RWPE1 (cell line): ENCODE data around the gene FLNC.

Source experiments
- CTCF ChIA-PET: fragments of 350-600 bp; sonication (Branson Sonifier 250); formaldehyde crosslinking; extraction: SDS; loops from one replicate; lab custom pipeline; 2021; lab: Yijun Ruan, JAX
- POLR2A ChIA-PET: fragments of 400-600 bp; formaldehyde crosslinking; extraction: SDS; loops from one replicate; lab custom pipeline; 2020; ENCODE audit warnings: antibody characterized with exemption; ENCODE audit not compliant: low non-redundant PET; lab: Yijun Ruan, JAX
- DNase-seq: peaks from one replicate; pipeline ENCODE4 v3.0.0; 2012; ENCODE audit warnings: low spot score
- H3K27ac ChIP-seq: fragments of 450-650 bp; 2 replicates; pipeline ENCODE4 v1.5.1; 2017
- TF ChIP-seq, protein P1 (sequence below): fragments of 450-650 bp; conservative IDR thresholded peaks from 2 replicates; pipeline ENCODE4 v1.5.1; 2017; ENCODE audit warnings: low read depth, mild to moderate bottlenecking

The FLNC gene

DNA sequence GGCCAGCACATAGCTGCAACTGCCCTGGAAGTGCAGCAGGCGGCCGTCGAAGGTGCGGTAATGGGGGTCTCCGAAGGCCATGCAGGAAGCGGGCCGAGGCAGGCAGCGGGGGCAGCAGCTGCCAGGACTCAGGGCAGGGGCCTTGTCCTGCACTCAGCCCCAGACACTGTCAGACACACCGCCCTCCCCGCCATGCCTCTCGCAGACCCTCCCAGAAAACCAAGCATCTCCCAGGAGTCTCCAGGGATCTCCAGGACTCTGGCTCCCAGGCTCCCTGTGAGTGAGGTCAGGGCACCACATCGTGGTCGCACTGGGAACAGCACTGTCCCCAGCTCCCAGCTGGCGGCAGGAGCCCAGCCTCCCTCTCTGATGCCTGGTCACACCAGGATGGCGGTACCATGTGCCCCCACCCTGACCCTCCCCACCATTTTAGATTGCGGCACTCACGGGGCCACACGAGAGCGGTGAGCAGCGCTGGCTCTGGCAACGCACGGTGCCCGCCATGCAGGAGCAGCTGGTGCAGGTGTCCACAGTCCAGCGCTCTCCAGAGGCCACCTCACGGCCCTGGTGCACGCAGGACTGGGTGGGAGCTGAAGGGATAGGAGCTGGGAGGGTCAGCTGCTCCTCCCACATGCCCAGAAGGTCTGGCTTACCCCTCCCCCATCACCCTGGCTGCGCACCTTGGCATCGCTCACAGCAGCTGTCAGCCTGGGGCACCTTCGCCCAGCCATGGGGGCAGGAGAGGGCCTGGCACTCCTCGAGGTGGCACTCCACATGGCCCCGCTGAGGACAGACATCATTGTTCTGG lies 49.9 kb downstream of the FLNC start:
- POLR2A ChIA-PET, result no interaction called here

DNA sequence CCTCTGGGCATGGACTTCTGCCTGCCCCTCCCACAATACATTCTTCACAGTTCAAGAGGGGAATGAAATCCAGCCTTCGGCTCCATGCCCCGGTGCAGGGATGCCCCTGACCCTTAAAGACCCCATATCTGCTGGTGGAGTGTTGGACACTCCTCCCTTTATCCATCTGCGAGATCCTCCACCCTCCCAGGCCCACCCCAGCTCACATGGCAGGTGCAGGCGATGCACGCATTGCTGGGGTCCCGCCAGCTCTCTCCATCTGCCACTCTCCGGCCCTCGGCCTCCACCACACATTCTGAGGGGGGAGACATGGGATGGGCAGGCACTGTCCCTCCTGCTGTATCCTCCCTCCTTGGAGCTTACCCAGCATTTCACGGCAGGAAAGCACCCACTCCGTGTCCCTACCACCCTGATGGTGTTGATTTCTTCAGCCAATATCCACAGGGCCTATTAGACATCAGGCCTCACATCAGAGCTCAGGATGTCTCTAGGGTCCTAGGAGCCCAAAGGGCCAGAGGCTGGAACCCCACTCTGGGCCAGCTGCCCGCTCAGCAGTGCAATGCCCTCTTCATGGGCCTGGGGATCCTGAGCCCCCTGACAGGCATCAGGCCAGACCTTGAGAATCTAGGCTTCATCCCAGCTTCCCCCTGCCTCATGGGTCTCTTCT lies 50.7 kb downstream of the FLNC start:
- ChIA-PET POLR2A (no interaction called here), CTCF (interaction anchor here (0.6 to 1.0 kb wide), 4 partner anchors 17 to 210 kb away, joined by 3 to 4 read pairs (median 4); no protein-coding TSS in a partner anchor)
- no peak for DNase-seq
- TF ChIP-seq, protein P1, sequence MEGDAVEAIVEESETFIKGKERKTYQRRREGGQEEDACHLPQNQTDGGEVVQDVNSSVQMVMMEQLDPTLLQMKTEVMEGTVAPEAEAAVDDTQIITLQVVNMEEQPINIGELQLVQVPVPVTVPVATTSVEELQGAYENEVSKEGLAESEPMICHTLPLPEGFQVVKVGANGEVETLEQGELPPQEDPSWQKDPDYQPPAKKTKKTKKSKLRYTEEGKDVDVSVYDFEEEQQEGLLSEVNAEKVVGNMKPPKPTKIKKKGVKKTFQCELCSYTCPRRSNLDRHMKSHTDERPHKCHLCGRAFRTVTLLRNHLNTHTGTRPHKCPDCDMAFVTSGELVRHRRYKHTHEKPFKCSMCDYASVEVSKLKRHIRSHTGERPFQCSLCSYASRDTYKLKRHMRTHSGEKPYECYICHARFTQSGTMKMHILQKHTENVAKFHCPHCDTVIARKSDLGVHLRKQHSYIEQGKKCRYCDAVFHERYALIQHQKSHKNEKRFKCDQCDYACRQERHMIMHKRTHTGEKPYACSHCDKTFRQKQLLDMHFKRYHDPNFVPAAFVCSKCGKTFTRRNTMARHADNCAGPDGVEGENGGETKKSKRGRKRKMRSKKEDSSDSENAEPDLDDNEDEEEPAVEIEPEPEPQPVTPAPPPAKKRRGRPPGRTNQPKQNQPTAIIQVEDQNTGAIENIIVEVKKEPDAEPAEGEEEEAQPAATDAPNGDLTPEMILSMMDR, result no peak
- no peak overlapping the region for H3K27ac ChIP-seq

More for the DNA sequence above, 49.9 kb downstream of the FLNC start:
- H3K27ac ChIP-seq, result no peak overlapping the region
- CTCF ChIA-PET, result interaction anchor here (0.6 to 1.0 kb wide), 4 partner anchors 16 to 196 kb away, joined by 3 to 10 read pairs (median 4); no protein-coding TSS in a partner anchor
- TF ChIP-seq, protein P1, result peak; percentile 83
- peak; percentile 55 for DNase-seq

DNA sequence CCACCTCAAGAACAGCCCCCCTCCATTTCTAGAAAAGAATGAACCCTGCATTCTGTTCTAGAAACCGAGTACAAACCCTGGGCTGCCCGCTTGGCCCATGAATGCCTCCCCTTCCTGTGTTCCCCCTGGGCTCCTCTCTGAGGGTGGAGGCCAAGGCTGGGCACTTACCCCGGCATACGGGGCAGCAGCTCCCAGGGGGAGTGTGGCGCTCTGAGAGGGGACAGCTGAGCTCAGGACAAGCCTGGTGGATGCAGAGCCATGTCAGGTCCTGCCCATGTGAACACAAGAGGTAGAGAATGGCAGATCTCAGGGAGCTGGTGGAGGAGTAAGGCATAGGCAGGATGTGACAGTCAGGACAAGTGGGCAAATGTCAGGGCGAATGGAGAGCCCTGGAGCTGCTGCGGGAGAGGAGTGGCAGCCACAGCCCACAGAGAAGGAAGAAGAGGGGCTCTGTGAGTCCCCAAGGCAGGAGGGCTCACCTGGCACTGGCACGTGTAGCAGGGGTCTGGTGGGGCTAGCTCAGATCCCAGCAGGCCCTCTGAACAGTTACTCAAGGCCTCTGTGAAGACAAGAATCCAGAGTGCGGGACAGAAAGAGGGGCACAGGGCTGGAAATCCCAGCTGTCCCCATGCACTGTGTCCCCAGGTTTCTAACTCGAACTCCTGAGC lies 51.4 kb downstream of the FLNC start:
- H3K27ac ChIP-seq, result no peak overlapping the region
- POLR2A ChIA-PET, result no interaction called here
- CTCF ChIA-PET, result interaction anchor here (0.7 kb wide), 1 partner anchor 210 kb away, joined by 4 read pairs; no protein-coding TSS in a partner anchor
- DNase-seq, result no peak
- TF ChIP-seq, protein P1, result no peak

DNA sequence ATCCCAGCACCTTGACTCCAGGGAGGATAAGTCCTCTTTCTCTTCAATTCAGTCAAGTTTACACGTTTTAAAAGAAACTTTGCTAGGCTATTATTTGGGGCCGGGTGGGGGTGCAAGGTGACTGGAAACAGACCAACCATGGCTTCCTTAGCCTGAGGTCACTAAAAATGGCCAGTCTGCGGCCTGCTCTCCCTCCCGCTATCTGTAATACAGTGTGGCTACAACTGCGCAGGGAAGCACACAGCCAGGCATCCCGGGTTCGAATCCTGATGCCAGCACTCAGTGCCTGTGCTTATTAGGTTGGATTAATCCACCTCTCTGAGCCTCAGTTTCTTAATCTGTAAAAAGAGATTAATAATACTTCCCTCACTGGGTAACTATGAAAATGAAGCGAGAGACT lies 51.9 kb downstream of the FLNC start:
- no peak overlapping the region for H3K27ac ChIP-seq
- TF ChIP-seq, protein P1, result no peak
- POLR2A ChIA-PET, result no interaction called here
- no peak for DNase-seq
- CTCF ChIA-PET, result no interaction called here

DNA sequence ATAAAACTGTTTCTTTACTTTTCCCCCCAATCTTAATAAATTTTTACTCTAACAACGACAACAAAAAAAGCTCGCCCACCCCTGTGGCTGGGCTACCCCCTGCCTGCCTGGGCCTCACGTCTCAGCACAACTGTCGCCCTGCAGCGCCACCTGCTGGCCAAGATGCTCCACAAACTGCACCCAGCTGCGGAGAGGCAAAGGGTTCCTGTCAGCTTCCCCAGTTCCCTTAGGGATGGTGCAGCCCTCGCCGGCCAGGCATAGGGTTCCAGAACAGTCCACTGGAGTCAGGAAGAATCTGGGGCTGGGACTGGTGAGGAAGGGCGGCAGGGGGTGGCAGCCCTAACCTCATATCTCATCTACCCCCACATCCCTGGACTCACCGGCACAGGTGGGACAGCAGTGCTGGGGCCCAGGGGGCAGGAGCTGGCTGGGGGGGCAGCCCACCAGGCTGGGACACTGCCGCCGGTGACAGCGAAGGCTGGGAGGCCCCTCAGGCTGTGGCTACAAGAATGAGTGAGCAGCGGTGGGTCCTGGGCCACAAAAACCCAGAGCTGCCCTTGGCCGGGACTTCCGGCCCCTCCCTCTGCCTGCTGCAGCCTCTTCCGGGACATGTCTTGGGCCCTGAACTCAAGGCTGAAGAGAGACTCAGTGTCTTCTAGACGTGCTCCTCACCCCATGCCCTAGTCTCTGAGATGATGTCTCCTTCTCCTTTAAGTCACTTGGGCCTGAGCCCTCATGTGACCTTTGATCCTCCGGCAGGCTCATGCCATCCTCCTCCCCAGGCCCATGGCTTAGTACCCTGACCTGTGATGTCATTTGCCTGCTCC lies 53.6 kb downstream of the FLNC start:
- TF ChIP-seq, protein P1, result peak; percentile 98
- peak; percentile 69 for DNase-seq
- ChIA-PET CTCF (interaction anchor here (0.5 to 1.5 kb wide), 13 partner anchors 9 to 536 kb away, joined by 3 to 13 read pairs (median 4); partner anchors contain the start of gene ATP6V1F), POLR2A (interaction anchor here (0.6 kb wide), 1 partner anchor 171 kb away, joined by 4 read pairs; no protein-coding TSS in a partner anchor)
- H3K27ac ChIP-seq, result no peak overlapping the region
